Measurements from ENCODE around the gene TRIM41. TPM values are rescaled to one million over a fixed set of nuclear protein-coding genes. Genes with fewer than 3 reads are reported as not detected.

The TRIM41 gene
- total and polyA plus RNA-seq, 2 of the 13 experiments (the other 11 are each of a cell fraction or from before 2014, with no cell fraction given): 10.2 to 16.7 TPM

GRCh38 chr5:181260720-181261319 is 37.7 kb downstream of the TRIM41 start, which contains the start of gene TRIM52:
Gene TRIM52 (minus strand): TSS chr5:181261143. CDS start chr5:181260813, 330 bp downstream.
- FAIRE-seq (peak; percentile 32), ATAC-seq (peak; percentile 93), DNase-seq (ENCODE audit: low spot score) (peak; percentile 91)
- ChIA-PET POLR2A (interaction anchor here (0.9 to 5.1 kb wide), 11 partner anchors 10 to 87 kb away, joined by 3 to 102 read pairs (median 6); partner anchors contain the start of genes RACK1 and TRIM41), CTCF (ENCODE audit: low intra/inter-chr PET ratio, low total read pairs) (no interaction called here)
- WGBS (ENCODE audit: low lambda C conversion rate): 3% methylated on average over 22 of the region's 43 CpGs
- Histone ChIP-seq H3K27ac (ENCODE audit: extremely low read length, insufficient read depth, low read length) (peak within 1 kb of the TSS; percentile 90), H3K9me3 (ENCODE audit: low read length) (no peaks in the 10 kb centered on the region), H4K20me1 (ENCODE audit: insufficient read depth, low read length) (peaks cover 17% of the 10 kb centered on the region), H3K36me3 (replicated peaks in 1 of 2; ENCODE audit: control insufficient read depth in 1 of 2, insufficient read depth in 2 of 2, low read length in 2 of 2) (peaks cover 4 to 14% of the 10 kb centered on the region in 2 experiments; a peak in 3 of 5 replicates), H3K9ac (ENCODE audit: insufficient read depth, low read depth, low read length) (peak within 1 kb of the TSS; percentile 99), H3K4me3 (replicated peaks in 1 of 3; ENCODE audit: insufficient read depth in 1 of 3, low read depth in 2 of 3, low read length in 3 of 3) (peak within 1 kb of the TSS; percentile 86 to 97 (median 94)), H2AFZ (ENCODE audit: low read length) (no peak within 1 kb of the TSS), H3K27me3 (ENCODE audit: control insufficient read depth in 1 of 2, insufficient read depth in 2 of 2, low read length in 2 of 2) (no peaks in the 10 kb centered on the region; a peak in 1 of 5 replicates), H3K79me2 (ENCODE audit: insufficient read depth, low read length) (peaks cover 47% of the 10 kb centered on the region), H3K4me2 (ENCODE audit: low read depth, low read length) (peak within 1 kb of the TSS; percentile 99), H3K4me1 (ENCODE audit: insufficient read depth, low read length) (peaks cover 42% of the 10 kb centered on the region)
- BruUV-seq (replicated peaks): no TSS peak
- in situ Hi-C loops (cut with HindIII; ENCODE audit: extremely low pct_ligation_motif_present, low pct_unique_long_range_greater_than_20kb) (no loop called here), intact Hi-C loops (cut with micrococcal nuclease; ENCODE audit: unreplicated experiment) (loop anchor here (2.0 kb wide), 1 partner anchor 14 kb away; no protein-coding TSS in a partner anchor)
- TF ChIP-seq AKNA (CRISPR knock-in tag; IDR thresholded peaks at IDR 0.05; ENCODE audit: borderline replicate concordance) (no peak), ZNF343 (CRISPR knock-in tag; IDR thresholded peaks at IDR 0.05) (no peak), MTA1 (CRISPR knock-in tag; IDR thresholded peaks at IDR 0.05; ENCODE audit: borderline replicate concordance) (no peak), MAF1 (CRISPR knock-in tag; IDR thresholded peaks at IDR 0.05; ENCODE audit: borderline replicate concordance) (no peak), ZNF562 (CRISPR knock-in tag; IDR thresholded peaks at IDR 0.05; ENCODE audit: borderline replicate concordance) (no peak), ZHX2 (IDR thresholded peaks at IDR 0.05; ENCODE audit: low read depth) (peak; percentile 93), ZHX2 (CRISPR knock-in tag; IDR thresholded peaks at IDR 0.05; ENCODE audit: borderline replicate concordance) (no peak), ZBTB46 (CRISPR knock-in tag; IDR thresholded peaks at IDR 0.05; ENCODE audit: borderline replicate concordance) (no peak; the same call in 1 of the 2 replicates), HDAC1 (CRISPR knock-in tag; IDR thresholded peaks at IDR 0.05) (peak; percentile 96), NR2F6 (IDR thresholded peaks at IDR 0.05) (no peak), NR2F6 (CRISPR knock-in tag; IDR thresholded peaks at IDR 0.05) (peak; percentile 60; the same call in 1 of the 2 replicates)
